ENCODE results near the gene RBMS3. TPM values are rescaled to one million over a fixed set of nuclear protein-coding genes. Genes with fewer than 3 reads are reported as not detected.

The RBMS3 gene
- total RNA-seq, 1 donor from 2014 or later, result 58.5 TPM

DNA sequence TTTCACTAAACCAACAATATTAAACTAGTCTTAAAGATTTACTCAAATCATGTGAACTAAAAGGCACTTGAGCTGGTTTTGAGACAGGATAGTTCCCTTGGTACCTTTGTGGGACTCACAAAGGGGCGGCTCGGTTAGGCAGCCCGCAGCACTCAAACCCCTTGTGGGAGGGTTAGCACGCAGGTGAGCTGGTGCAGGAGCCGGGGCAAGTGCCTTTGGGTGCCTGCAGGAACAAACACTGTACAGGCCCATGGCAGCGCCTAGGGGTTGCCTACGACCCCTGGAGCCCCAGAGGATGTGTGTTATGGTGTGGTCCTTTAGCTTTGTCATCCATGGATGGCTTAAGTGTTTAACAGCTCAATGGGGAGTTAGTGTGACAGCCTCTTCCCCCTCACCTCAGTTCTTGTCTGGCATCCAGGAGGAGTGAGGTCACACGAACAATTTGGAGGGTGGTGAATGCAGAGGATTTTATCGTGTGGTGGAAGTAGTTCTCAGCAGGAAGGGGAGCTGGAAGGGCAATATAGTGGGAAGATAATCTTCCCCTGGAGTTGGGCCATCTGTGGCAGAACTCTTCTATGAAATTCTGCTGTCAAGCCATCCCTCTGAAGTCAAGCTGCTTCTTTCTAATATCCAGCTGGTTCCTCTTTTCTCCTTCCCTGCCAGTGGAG is 470.9 kb downstream of the RBMS3 start:
- no peak overlapping the region for H3K4me3 ChIP-seq
- TF ChIP-seq CTCF (IDR thresholded peaks at IDR 0.05), result no peak
- H3K27me3 ChIP-seq (ENCODE audit: low read depth), result no peaks in the 10 kb centered on the region
- H3K4me1 ChIP-seq, result peaks cover under 1% of the 10 kb centered on the region
- intact Hi-C loops (cut with DNase I), result no loop called here
- no peaks in the 10 kb centered on the region for H3K36me3 ChIP-seq
- DNase-seq (no peak), ATAC-seq (no peak)
- no peak overlapping the region for H3K27ac ChIP-seq
- H3K9me3 ChIP-seq, result no peaks in the 10 kb centered on the region

- ATAC-seq, result no peak
- no peaks in the 10 kb centered on the region for H3K27me3 ChIP-seq (ENCODE audit: low read depth)
- intact Hi-C loops (cut with DNase I), result no loop called here
- no peaks in the 10 kb centered on the region for H3K36me3 ChIP-seq
- H3K4me3 ChIP-seq, result no peak overlapping the region
- no peak for DNase-seq
- H3K4me1 ChIP-seq, result peaks cover 24% of the 10 kb centered on the region
- H3K9me3 ChIP-seq, result no peaks in the 10 kb centered on the region
- TF ChIP-seq CTCF (IDR thresholded peaks at IDR 0.05), result no peak
- no peak overlapping the region for H3K27ac ChIP-seq
Measured at GRCh38 chr3:29754346-29754745, 473.5 kb downstream of the RBMS3 start.

DNA sequence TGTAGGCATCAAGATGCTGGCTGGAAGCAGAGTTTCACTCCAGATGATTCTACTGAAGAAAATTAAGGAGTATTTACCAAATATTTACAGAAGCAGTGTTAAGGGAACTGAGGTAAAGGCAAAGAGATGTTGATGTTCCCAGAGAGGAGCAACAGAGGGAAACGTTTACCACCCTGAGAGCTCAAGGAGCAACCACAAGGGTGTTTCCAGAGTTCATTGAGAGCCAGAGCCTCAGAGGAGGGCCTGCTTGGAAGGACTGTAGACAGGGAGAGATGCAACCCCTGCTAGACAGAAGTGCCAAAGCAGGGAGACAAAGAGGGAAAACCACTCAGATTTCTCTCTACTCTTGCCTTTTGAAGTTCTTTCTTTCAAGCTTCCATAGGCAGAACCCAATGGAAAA is 474.5 kb downstream of the RBMS3 start:
- Histone ChIP-seq H3K4me3 (no peak overlapping the region), H3K36me3 (no peaks in the 10 kb centered on the region), H3K27ac (no peak overlapping the region), H3K27me3 (ENCODE audit: low read depth) (no peaks in the 10 kb centered on the region), H3K4me1 (peaks cover 33% of the 10 kb centered on the region), H3K9me3 (no peaks in the 10 kb centered on the region)
- DNase-seq, result no peak
- no peak for TF ChIP-seq CTCF (IDR thresholded peaks at IDR 0.05)
- intact Hi-C loops (cut with DNase I), result no loop called here
- no peak for ATAC-seq

DNA sequence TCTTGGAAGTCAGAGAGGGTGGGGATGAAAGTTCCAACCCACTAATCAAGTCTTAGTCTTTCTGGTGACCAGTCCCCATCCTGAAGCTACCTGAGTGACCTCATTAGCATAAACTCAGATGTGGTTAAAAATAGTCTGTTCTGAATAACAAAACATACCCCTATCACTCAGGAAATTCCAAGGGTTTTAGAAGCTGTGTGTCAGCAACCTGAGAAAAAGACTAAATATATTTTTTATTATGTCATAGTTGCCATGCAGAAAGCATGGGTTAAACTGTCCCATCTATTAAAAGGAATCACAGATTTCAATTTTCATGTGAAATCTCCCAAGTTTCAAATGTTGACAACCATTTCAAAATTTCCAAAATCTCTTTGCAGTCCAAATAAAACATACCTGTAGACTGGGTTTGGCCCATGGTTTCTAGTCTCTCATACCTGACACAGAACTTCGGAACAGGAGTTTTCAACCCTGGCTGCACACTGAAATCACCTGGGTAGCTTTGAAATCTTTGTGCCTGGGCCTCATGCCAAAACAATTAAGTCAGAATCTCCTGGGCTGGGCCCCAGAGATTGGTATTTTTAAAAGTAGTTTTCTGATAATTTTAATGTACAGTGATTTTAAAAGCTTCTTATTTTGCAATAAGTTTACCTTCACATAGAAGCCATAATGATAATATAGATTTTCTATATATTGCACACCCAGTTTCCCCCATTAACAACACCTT is 476.3 kb downstream of the RBMS3 start:
- no peak overlapping the region for H3K4me3 ChIP-seq
- intact Hi-C loops (cut with DNase I), result no loop called here
- H3K27me3 ChIP-seq (ENCODE audit: low read depth), result no peaks in the 10 kb centered on the region
- ATAC-seq (peak in 1 of 2 donors; percentile 62), DNase-seq (no peak)
- no peaks in the 10 kb centered on the region for H3K36me3 ChIP-seq
- peaks cover 43% of the 10 kb centered on the region for H3K4me1 ChIP-seq
- H3K9me3 ChIP-seq, result no peaks in the 10 kb centered on the region
- no peak overlapping the region for H3K27ac ChIP-seq
- TF ChIP-seq CTCF (IDR thresholded peaks at IDR 0.05), result no peak

- no peak for TF ChIP-seq CTCF (IDR thresholded peaks at IDR 0.05)
- Histone ChIP-seq H3K27me3 (ENCODE audit: low read depth) (no peaks in the 10 kb centered on the region), H3K27ac (peak overlapping the region; percentile 68), H3K9me3 (no peaks in the 10 kb centered on the region), H3K36me3 (no peaks in the 10 kb centered on the region), H3K4me1 (peaks cover 43% of the 10 kb centered on the region), H3K4me3 (no peak overlapping the region)
- no peak for ATAC-seq
- intact Hi-C loops (cut with DNase I), result no loop called here
- DNase-seq, result no peak
Measured at GRCh38 chr3:29758108-29758433, 477.2 kb downstream of the RBMS3 start.

All from lower lobe of right lung (tissue), 2 donors.